GM19463 (cell line): ENCODE measurements around the gene MRPL34.
A peak's percentile ranks its signal among the peaks of the same experiment; 100 is the strongest.

Experiments
- ATAC-seq: cut with Tn5 transposase; IDR thresholded peaks from one replicate; pipeline ENCODE4 v1.9.1; 2021; ENCODE audit warnings: mild to moderate bottlenecking, moderate library complexity; ENCODE audit not compliant: unreplicated experiment

MRPL34 gene

GRCh38 chr19:17309198-17309964, 3.7 kb downstream of the MRPL34 start, which contains the start of gene DDA1:
TSS of gene DDA1 (plus strand) at chr19:17309563. CDS start at chr19:17309655, 92 bp downstream.
- ATAC-seq: peak; percentile 68

- ATAC-seq: no peak
Measured at GRCh38 chr19:17309965-17310461, 4.3 kb downstream of the MRPL34 start.

- ATAC-seq: no peak
Measured at GRCh38 chr19:17311455-17312188, 6.0 kb downstream of the MRPL34 start.

- ATAC-seq: no peak
Measured at GRCh38 chr19:17312189-17313113, 6.8 kb downstream of the MRPL34 start.

- ATAC-seq: no peak
Measured at GRCh38 chr19:17314007-17314593, 8.4 kb downstream of the MRPL34 start.

- no peak for ATAC-seq
Measured at GRCh38 chr19:17318966-17319365, 13.3 kb downstream of the MRPL34 start.

- no peak for ATAC-seq
Measured at GRCh38 chr19:17319473-17320238, 14.0 kb downstream of the MRPL34 start.

GRCh38 chr19:17320435-17320834, 14.8 kb downstream of the MRPL34 start:
- ATAC-seq: no peak

GRCh38 chr19:17321655-17322489, 16.2 kb downstream of the MRPL34 start:
- no peak for ATAC-seq

- ATAC-seq: no peak
Measured at GRCh38 chr19:17322854-17323253, 17.2 kb downstream of the MRPL34 start.

- ATAC-seq: no peak
Measured at GRCh38 chr19:17323300-17323963, 17.8 kb downstream of the MRPL34 start.

- ATAC-seq: no peak
Measured at GRCh38 chr19:17323964-17324332, 18.3 kb downstream of the MRPL34 start.

GRCh38 chr19:17324357-17325114, 18.9 kb downstream of the MRPL34 start:
- ATAC-seq: no peak

- ATAC-seq: no peak
Measured at GRCh38 chr19:17325133-17325532, 19.5 kb downstream of the MRPL34 start.

- no peak for ATAC-seq
Measured at GRCh38 chr19:17325881-17326594, 20.4 kb downstream of the MRPL34 start.

- no peak for ATAC-seq
Measured at GRCh38 chr19:17326595-17326966, 20.9 kb downstream of the MRPL34 start.

- ATAC-seq: no peak
Measured at GRCh38 chr19:17327068-17327653, 21.5 kb downstream of the MRPL34 start.
